IMR-90 (cell line): Measurements from ENCODE around the gene LMX1A. TPM values are rescaled to one million over a fixed set of nuclear protein-coding genes. Genes with fewer than 3 reads are reported as not detected.

Source experiments
- ATAC-seq: fragments of 200-7000 bp; cut with Tn5 transposase; 2 replicates; pipeline ENCODE4 v1.9.1; 2020; ENCODE audit warnings: low read depth, mild to moderate bottlenecking, moderate library complexity
- BruUV-seq: library from RNA; stranded (reverse); fragments of 400-500 nt; replicated peaks from 2 replicates; lab custom pipeline; 2021; lab: Mats Ljungman, UMichigan
- CTCF ChIA-PET: fragments of 300-600 bp; formaldehyde crosslinking; extraction: SDS; loops from one replicate; lab custom pipeline; 2021; ENCODE audit warnings: antibody characterized with exemption; lab: Yijun Ruan, JAX
- POLR2A ChIA-PET: fragments of 300-600 bp; sonication (Branson Sonifier 250); formaldehyde crosslinking; loops from one replicate; lab custom pipeline; 2022; ENCODE audit warnings: antibody characterized with exemption; ENCODE audit not compliant: unreplicated experiment; lab: Charles Lee
- DNase-seq: peaks from one replicate; pipeline ENCODE4 v3.0.0; 2013
- H2AFZ ChIP-seq: replicated peaks from 2 replicates; pipeline ENCODE3; 2013; ENCODE audit warnings: low read length, mild to moderate bottlenecking; ENCODE audit not compliant: poor library complexity
- H2AK5ac ChIP-seq: 2 replicates; pipeline ENCODE4 v1.6.1; 2013; ENCODE audit warnings: low read depth, low read length, inconsistent platforms
- H2AK9ac ChIP-seq: replicated peaks from 2 replicates; pipeline ENCODE3; 2013; ENCODE audit warnings: mild to moderate bottlenecking, low read depth, low read length, moderate library complexity; ENCODE audit not compliant: poor library complexity
- H2BK120ac ChIP-seq: 2 replicates; pipeline ENCODE4 v1.6.1; 2013; ENCODE audit warnings: low read depth, low read length, inconsistent platforms
- H2BK15ac ChIP-seq: 3 replicates; pipeline ENCODE4 v1.6.1; 2013; ENCODE audit warnings: low read depth, low read length, inconsistent platforms
- H2BK20ac ChIP-seq: 2 replicates; pipeline ENCODE4 v1.6.1; 2013; ENCODE audit warnings: low read depth, mild to moderate bottlenecking, inconsistent platforms, low read length, moderate library complexity
- H2BK5ac ChIP-seq: 2 replicates; pipeline ENCODE4 v1.6.1; 2013; ENCODE audit warnings: mild to moderate bottlenecking, low read depth, low read length, inconsistent platforms; ENCODE audit not compliant: poor library complexity, severe bottlenecking
- H3K14ac ChIP-seq: replicated peaks from 2 replicates; pipeline ENCODE4 v1.6.1; 2013; ENCODE audit warnings: low read depth, low read length, inconsistent platforms
- H3K18ac ChIP-seq: 2 replicates; pipeline ENCODE4 v1.6.1; 2013; ENCODE audit warnings: low read depth, low read length, control low read depth
- H3K23ac ChIP-seq: 2 replicates; pipeline ENCODE4 v1.6.1; 2013; ENCODE audit warnings: low read depth, low read length, inconsistent platforms
- H3K27ac ChIP-seq: 2 replicates; pipeline ENCODE4 v1.5.1; 2013; ENCODE audit warnings: mild to moderate bottlenecking, control low read depth, low read length; ENCODE audit not compliant: insufficient read depth
- H3K27me3 ChIP-seq: 2 replicates; pipeline ENCODE4 v1.6.1; 2013; ENCODE audit warnings: low read length; ENCODE audit not compliant: control insufficient read depth, insufficient read depth
- H3K36me3 ChIP-seq: 2 replicates; pipeline ENCODE4 v1.6.1; 2013; ENCODE audit warnings: low read length, mixed read lengths; ENCODE audit not compliant: control insufficient read depth, insufficient read depth
- H3K4ac ChIP-seq: 2 replicates; pipeline ENCODE4 v1.6.1; 2013; ENCODE audit warnings: low read depth, low read length, inconsistent platforms
- H3K4me1 ChIP-seq: 2 replicates; pipeline ENCODE4 v1.6.1; 2013; ENCODE audit warnings: low read length, mixed read lengths; ENCODE audit not compliant: control insufficient read depth, insufficient read depth
- H3K4me2 ChIP-seq: 2 replicates; pipeline ENCODE4 v1.6.1; 2013; ENCODE audit warnings: low read depth, mild to moderate bottlenecking, control low read depth, low read length, moderate library complexity
- H3K4me3 ChIP-seq: 2 replicates; pipeline ENCODE4 v1.5.1; 2013; ENCODE audit warnings: low read depth, mild to moderate bottlenecking, control low read depth, low read length, moderate library complexity; ENCODE audit not compliant: insufficient read depth
- H3K56ac ChIP-seq: 2 replicates; pipeline ENCODE4 v1.6.1; 2013; ENCODE audit warnings: low read length, inconsistent platforms; ENCODE audit not compliant: insufficient read depth; ENCODE audit errors: extremely low read depth
- H3K79me1 ChIP-seq, 2 experiments: 2 replicates each; pipeline ENCODE4 v1.6.1; 2013; ENCODE audit warnings: low read length in 2 of 2, inconsistent platforms in 1 of 2, low read depth in 1 of 2
- H3K9ac ChIP-seq: 2 replicates; pipeline ENCODE4 v1.6.1; 2013; ENCODE audit warnings: low read depth, low read length, control low read depth
- H3K9me1 ChIP-seq: 2 replicates; pipeline ENCODE4 v1.6.1; 2013; ENCODE audit warnings: low read length, inconsistent platforms; ENCODE audit not compliant: insufficient read depth
- H3K9me3 ChIP-seq: 2 replicates; pipeline ENCODE4 v1.6.1; 2013; ENCODE audit warnings: low read length; ENCODE audit not compliant: control insufficient read depth, insufficient read depth
- H4K20me1 ChIP-seq: 2 replicates; pipeline ENCODE4 v1.6.1; 2013; ENCODE audit warnings: low read length, inconsistent platforms; ENCODE audit not compliant: insufficient read depth
- H4K5ac ChIP-seq: 2 replicates; pipeline ENCODE4 v1.6.1; 2013; ENCODE audit warnings: mild to moderate bottlenecking, low read depth, low read length, control low read depth
- H4K8ac ChIP-seq, 2 experiments: 2 replicates each; pipeline ENCODE4 v1.6.1; 2013; ENCODE audit warnings: low read depth in 2 of 2, low read length in 2 of 2, control low read depth in 1 of 2, inconsistent platforms in 1 of 2
- H4K91ac ChIP-seq: 2 replicates; pipeline ENCODE4 v1.6.1; 2013; ENCODE audit warnings: low read depth, low read length, inconsistent platforms; ENCODE audit not compliant: insufficient read depth
- ELK1 ChIP-seq: fragments of 150-350 bp; IDR thresholded peaks from 2 replicates; pipeline ENCODE4 v1.6.1; 2016; ENCODE audit warnings: low read depth, mild to moderate bottlenecking, low read length, moderate library complexity, borderline replicate concordance
- FOS ChIP-seq: fragments of 150-350 bp; IDR thresholded peaks from 2 replicates; pipeline ENCODE4 v1.6.1; 2016; ENCODE audit warnings: low read depth, low read length
- MAZ ChIP-seq: IDR thresholded peaks from 2 replicates; pipeline ENCODE4 v1.6.1; 2012; ENCODE audit warnings: low read depth, mild to moderate bottlenecking, low read length, improper control_type of control experiment, moderate library complexity, borderline replicate concordance
- MXI1 ChIP-seq: IDR thresholded peaks from 2 replicates; pipeline ENCODE4 v1.6.1; 2012; ENCODE audit warnings: low read depth, mild to moderate bottlenecking, low read length, moderate library complexity, borderline replicate concordance
- NFE2L2 ChIP-seq: fragments of 150-350 bp; IDR thresholded peaks from 2 replicates; pipeline ENCODE4 v1.6.1; 2016; ENCODE audit warnings: low read depth, mild to moderate bottlenecking, low read length
- POLR2A ChIP-seq: IDR thresholded peaks from 2 replicates; pipeline ENCODE4 v1.6.1; 2012; ENCODE audit warnings: mild to moderate bottlenecking, low read depth, low read length
- RCOR1 ChIP-seq: IDR thresholded peaks from 2 replicates; pipeline ENCODE4 v1.6.1; 2012; ENCODE audit warnings: mild to moderate bottlenecking, low read length, improper control_type of control experiment; ENCODE audit not compliant: insufficient replicate concordance
- RFX5 ChIP-seq: IDR thresholded peaks from 2 replicates; pipeline ENCODE4 v1.8.0; 2012; ENCODE audit warnings: low read depth, mild to moderate bottlenecking, low read length, moderate library complexity
- USF2 ChIP-seq: fragments of 150-350 bp; IDR thresholded peaks from 2 replicates; pipeline ENCODE4 v1.6.1; 2017; ENCODE audit warnings: mild to moderate bottlenecking, antibody characterized with exemption, low read length, low read depth
- WGBS, 2 experiments: methylation state at CpG; one replicate each; pipeline versions ENCODE4 v1.1.5 to v1.1.7; 2013; ENCODE audit warnings: missing lambda C conversion rate in 2 of 2; ENCODE audit not compliant: insufficient read length in 1 of 2; ENCODE audit errors: extremely low coverage in 2 of 2; 5-methylcytosine and 5-hydroxymethylcytosine counted together
- dilution Hi-C: fragments of 300-500 bp; cut with HindIII; formaldehyde crosslinking; loops from one replicate; pipeline ENCODE4 v1.14.3; 2018; ENCODE audit warnings: low sequenced_read_pairs; ENCODE audit not compliant: unreplicated experiment
- in situ Hi-C: fragments of 300-500 bp; cut with MboI; formaldehyde crosslinking; loops from 3 replicates; pipeline ENCODE4 v1.14.3; 2019; ENCODE audit warnings: low sequenced_read_pairs, inconsistent platforms, mixed read lengths
- intact Hi-C: fragments of 100-400 bp; cut with micrococcal nuclease; formaldehyde crosslinking; loops from 2 replicates; pipeline ENCODE4 v1.10.0; 2022
- polyA plus RNA-seq, 3 experiments: library from polyadenylated mRNA; depleted of rRNA; stranded (reverse); fragments of >200 nt; gene quantifications; 2 replicates each; pipeline ENCODE4 v1.2.3, GENCODE V29; 2012; ENCODE audit warnings: low replicate concordance in 1 of 3
- total RNA-seq: library from RNA; depleted of rRNA; stranded (reverse); fragments of >200 nt; gene quantifications from 2 replicates; pipeline ENCODE4 v1.2.3, GENCODE V29; 2012

The LMX1A gene
- total and polyA plus RNA-seq, 2 of the 4 experiments (the other 2 are of a cell fraction) = not detected

GRCh38 chr1:165241321-165241720 is 115.2 kb downstream of the LMX1A start:
- H3K14ac ChIP-seq = no peak overlapping the region
- BruUV-seq = no TSS peak
- H2BK15ac ChIP-seq = no peak overlapping the region
- no peak overlapping the region for H2BK20ac ChIP-seq
- H3K79me1 ChIP-seq = no peaks in the 10 kb centered on the region
- H3K56ac ChIP-seq = no peak overlapping the region
- intact Hi-C loops = no loop called here
- H3K18ac ChIP-seq = no peak overlapping the region
- no peak overlapping the region for H2AK5ac ChIP-seq
- H3K36me3 ChIP-seq = no peaks in the 10 kb centered on the region
- ATAC-seq (no peak), DNase-seq (no peak)
- no peak overlapping the region for H2AK9ac ChIP-seq
- in situ Hi-C loops = no loop called here
- H3K9me1 ChIP-seq = no peaks in the 10 kb centered on the region
- TF ChIP-seq POLR2A = no peak
- no peak for TF ChIP-seq FOS
- TF ChIP-seq RCOR1 = no peak
- TF ChIP-seq NFE2L2 = no peak
- no peak for TF ChIP-seq MXI1
- no peak for TF ChIP-seq RFX5
- no peak for TF ChIP-seq ELK1
- no peak for TF ChIP-seq USF2
- no peak for TF ChIP-seq MAZ
- H2BK5ac ChIP-seq = no peak overlapping the region
- H3K9ac ChIP-seq = no peak overlapping the region
- no peaks in the 10 kb centered on the region for H4K20me1 ChIP-seq
- no peak overlapping the region for H3K23ac ChIP-seq
- POLR2A ChIA-PET = no interaction called here
- WGBS, 2 experiments = no CpG with 5 or more reads among the region's 2 CpGs
- H2AFZ ChIP-seq = no peak overlapping the region
- H3K4me1 ChIP-seq = no peaks in the 10 kb centered on the region
- dilution Hi-C loops = no loop called here
- H4K5ac ChIP-seq = no peak overlapping the region
- no peak overlapping the region for H3K4ac ChIP-seq
- CTCF ChIA-PET = no interaction called here
- no peak overlapping the region for H4K8ac ChIP-seq
- no peak overlapping the region for H3K27ac ChIP-seq
- no peak overlapping the region for H4K91ac ChIP-seq
- no peak overlapping the region for H2BK120ac ChIP-seq
- no peak overlapping the region for H3K4me2 ChIP-seq
- no peak overlapping the region for H3K4me3 ChIP-seq
- peaks cover 2% of the 10 kb centered on the region; the same call in 1 of the 2 replicates for H3K27me3 ChIP-seq
- H3K9me3 ChIP-seq = no peaks in the 10 kb centered on the region
